K562 (cell line): ENCODE results near the gene KRABD2.

Source experiments
- ATAC-seq: fragments of 200-7000 bp; cut with Tn5 transposase; 3 replicates; pipeline ENCODE4 v1.9.1; 2020; ENCODE audit warnings: moderate library complexity
- BruUV-seq: library from RNA; stranded (reverse); fragments of 400-500 nt; replicated peaks from 2 replicates; lab custom pipeline; 2021; lab: Mats Ljungman, UMichigan
- CTCF ChIA-PET: fragments of 300-600 bp; formaldehyde crosslinking; extraction: SDS; loops from one replicate; lab custom pipeline; 2021; ENCODE audit warnings: low intra/inter-chr PET ratio; lab: Yijun Ruan, JAX
- POLR2A ChIA-PET: fragments of 300-600, 350-650 bp; sonication (Branson Sonifier 250); formaldehyde crosslinking; extraction: SDS; loops from one replicate; lab custom pipeline; 2021; ENCODE audit warnings: antibody characterized with exemption, inconsistent platforms; lab: Yijun Ruan, JAX
- DNase-seq, 4 experiments: peaks; one replicate each; pipeline versions ENCODE4 v3.0.0 to v3.0.0-alpha.2; 2011 to 2018; ENCODE audit warnings: low spot score in 3 of 4, mixed read lengths in 3 of 4; ENCODE audit errors: extremely low read depth in 1 of 4
- FAIRE-seq: peaks from 2 replicates; lab custom pipeline; 2011; peaks lifted over from hg19 to GRCh38; lab: Jason Lieb, UNC
- H2AFZ ChIP-seq: 2 replicates; pipeline ENCODE4 v1.6.0; 2011; ENCODE audit warnings: low read depth, low read length, control low read depth, inconsistent platforms
- H3K27ac ChIP-seq: fragments of 200-600 bp; 3 replicates; pipeline ENCODE4 v1.8.0; 2011; ENCODE audit warnings: low read depth, mild to moderate bottlenecking, control low read depth, inconsistent platforms, low read length, moderate library complexity, mixed read lengths; ENCODE audit errors: extremely low read depth
- H3K27me3 ChIP-seq, 2 experiments: fragments of 300-600 bp in 1 of 2; 2 replicates in 1 of 2; 3 replicates in 1 of 2; pipeline versions ENCODE4 v1.6.0 to v1.8.0; 2011; ENCODE audit warnings: inconsistent platforms in 2 of 2, low read length in 2 of 2, mild to moderate bottlenecking in 1 of 2, mixed read lengths in 1 of 2, moderate library complexity in 1 of 2; ENCODE audit not compliant: control insufficient read depth in 2 of 2, insufficient read depth in 2 of 2
- H3K36me3 ChIP-seq: fragments of 300-600 bp; 3 replicates; pipeline ENCODE4 v1.8.0; 2011; ENCODE audit warnings: mild to moderate bottlenecking, low read length, inconsistent platforms; ENCODE audit not compliant: control insufficient read depth, insufficient read depth
- H3K4me1 ChIP-seq, 2 experiments: fragments of 200-600 bp in 1 of 2; replicated peaks in 1 of 2; 2 replicates in 1 of 2; 3 replicates in 1 of 2; pipeline versions ENCODE4 v1.5.1 to v1.8.0; 2011; ENCODE audit warnings: inconsistent platforms in 2 of 2, low read length in 2 of 2, mild to moderate bottlenecking in 1 of 2, mixed read lengths in 1 of 2, moderate library complexity in 1 of 2; ENCODE audit not compliant: control insufficient read depth in 2 of 2, insufficient read depth in 2 of 2
- H3K4me2 ChIP-seq: 2 replicates; pipeline ENCODE4 v1.6.1; 2011; ENCODE audit warnings: low read length, control low read depth, inconsistent platforms, mixed read lengths; ENCODE audit not compliant: insufficient read depth
- H3K4me3 ChIP-seq: fragments of 200-600 bp; sonication (generic), shearing (Covaris generic); 2 replicates; pipeline ENCODE4 v1.5.1; 2016; ENCODE audit warnings: control low read depth, inconsistent platforms
- H3K79me2 ChIP-seq: fragments of 200-600 bp; 3 replicates; pipeline ENCODE4 v1.8.0; 2011; ENCODE audit warnings: low read length, inconsistent platforms; ENCODE audit not compliant: control insufficient read depth, insufficient read depth
- H3K9ac ChIP-seq, 2 experiments: 2 replicates each; pipeline versions ENCODE4 v1.6.0 to v1.6.1; 2011; ENCODE audit warnings: low read depth in 2 of 2, low read length in 2 of 2, control low read depth in 1 of 2, inconsistent platforms in 1 of 2, mild to moderate bottlenecking in 1 of 2, mixed read lengths in 1 of 2; ENCODE audit not compliant: insufficient read depth in 1 of 2
- H3K9me1 ChIP-seq: one replicate; pipeline ENCODE4 v1.6.0; 2011; ENCODE audit warnings: inconsistent platforms, mild to moderate bottlenecking, low read length, moderate library complexity; ENCODE audit not compliant: control insufficient read depth, insufficient read depth
- H3K9me3 ChIP-seq: replicated peaks from 2 replicates; pipeline ENCODE4 v1.5.1; 2011; ENCODE audit warnings: low read depth, low read length, inconsistent platforms; ENCODE audit not compliant: control insufficient read depth, insufficient read depth
- H4K20me1 ChIP-seq: replicated peaks from 2 replicates; pipeline ENCODE4 v1.6.1; 2011; ENCODE audit warnings: low read length, inconsistent platforms, mixed read lengths; ENCODE audit not compliant: control insufficient read depth, insufficient read depth
- CAMTA2 ChIP-seq: fragments of 250-450 bp; sonication (Bioruptor Pico); conservative IDR thresholded peaks from 2 replicates; pipeline ENCODE4 v1.5.1; 2022
- CCNT2 ChIP-seq: IDR thresholded peaks from 2 replicates; pipeline ENCODE4 v1.6.1; 2011; ENCODE audit warnings: borderline replicate concordance, low read depth, mild to moderate bottlenecking, moderate library complexity, mixed read lengths, low read length; ENCODE audit not compliant: insufficient read length; ENCODE audit errors: extremely low read depth
- CEBPG ChIP-seq, 3 experiments: fragments of 200-800 bp in 1 of 3; sonication (Bioruptor generic) in 1 of 3; sonication (generic) in 1 of 3; formaldehyde crosslinking in 1 of 3; IDR thresholded peaks in 2 of 3; conservative IDR thresholded peaks in 1 of 3; 2 replicates each; pipeline versions ENCODE4 v1.6.1 to v1.8.0; 2016 to 2022; ENCODE audit warnings: missing compliant biosample characterization in 2 of 3, missing genetic modification characterization in 2 of 3, mild to moderate bottlenecking in 1 of 3, missing genetic modification reagents in 1 of 3
- FOXK1 ChIP-seq: sonication (generic); formaldehyde crosslinking; IDR thresholded peaks from 2 replicates; pipeline ENCODE4 v1.8.0; 2022; ENCODE audit warnings: missing genetic modification reagents, mild to moderate bottlenecking, borderline replicate concordance
- HDGF ChIP-seq: fragments of 450-650 bp; IDR thresholded peaks from 2 replicates; pipeline ENCODE4 v1.6.1; 2016
- MAFG ChIP-seq: fragments of 450-650 bp; conservative IDR thresholded peaks from 2 replicates; pipeline ENCODE4 v1.6.1; 2016; ENCODE audit warnings: missing genetic modification characterization, missing compliant biosample characterization
- NFE2L1 ChIP-seq: fragments of 450-650 bp; IDR thresholded peaks from 2 replicates; pipeline ENCODE4 v1.6.1; 2016; ENCODE audit warnings: missing genetic modification characterization, low read depth, mild to moderate bottlenecking, missing compliant biosample characterization, moderate library complexity, borderline replicate concordance
- PHF21A ChIP-seq: fragments of 450-650 bp; IDR thresholded peaks from 2 replicates; pipeline ENCODE4 v1.6.1; 2017; ENCODE audit warnings: low read depth, borderline replicate concordance
- POLR2A ChIP-seq: fragments of 450-650 bp; conservative IDR thresholded peaks from 2 replicates; pipeline ENCODE4 v1.6.1; 2016
- RUNX1 ChIP-seq: sonication (generic); IDR thresholded peaks from 2 replicates; pipeline ENCODE4 v1.6.1; 2016; ENCODE audit warnings: antibody characterized with exemption, low read depth
- VEZF1 ChIP-seq: fragments of 200-800 bp; sonication (Bioruptor generic); IDR thresholded peaks from 2 replicates; pipeline ENCODE4 v1.6.1; 2017; ENCODE audit warnings: missing genetic modification characterization, missing compliant biosample characterization
- WHSC1 ChIP-seq: IDR thresholded peaks from one replicate; pipeline ENCODE4 v1.6.1; 2012; ENCODE audit warnings: low read length, control low read depth, inconsistent platforms
- ZZZ3 ChIP-seq: fragments of 450-650 bp; IDR thresholded peaks from 2 replicates; pipeline ENCODE4 v1.6.1; 2016; ENCODE audit warnings: antibody characterized with exemption, mild to moderate bottlenecking, moderate library complexity
- WGBS: fragments of 100-300 bp; shearing (Covaris generic); methylation state at CpG from one replicate; pipeline ENCODE4 v1.1.6; 2016; ENCODE audit warnings: low coverage, mixed read lengths; ENCODE audit not compliant: insufficient coverage; ENCODE audit errors: missing lambda C conversion rate; 5-methylcytosine and 5-hydroxymethylcytosine counted together
- in situ Hi-C: fragments of 300-500 bp; cut with MboI; formaldehyde crosslinking; loops from 4 replicates; pipeline ENCODE4 v1.15.0; 2018; ENCODE audit warnings: inconsistent platforms, mixed read lengths
- intact Hi-C: fragments of 100-400 bp; cut with micrococcal nuclease; formaldehyde crosslinking; loops from 2 replicates; pipeline ENCODE4 v1.14.2; 2022

The KRABD2 gene

DNA sequence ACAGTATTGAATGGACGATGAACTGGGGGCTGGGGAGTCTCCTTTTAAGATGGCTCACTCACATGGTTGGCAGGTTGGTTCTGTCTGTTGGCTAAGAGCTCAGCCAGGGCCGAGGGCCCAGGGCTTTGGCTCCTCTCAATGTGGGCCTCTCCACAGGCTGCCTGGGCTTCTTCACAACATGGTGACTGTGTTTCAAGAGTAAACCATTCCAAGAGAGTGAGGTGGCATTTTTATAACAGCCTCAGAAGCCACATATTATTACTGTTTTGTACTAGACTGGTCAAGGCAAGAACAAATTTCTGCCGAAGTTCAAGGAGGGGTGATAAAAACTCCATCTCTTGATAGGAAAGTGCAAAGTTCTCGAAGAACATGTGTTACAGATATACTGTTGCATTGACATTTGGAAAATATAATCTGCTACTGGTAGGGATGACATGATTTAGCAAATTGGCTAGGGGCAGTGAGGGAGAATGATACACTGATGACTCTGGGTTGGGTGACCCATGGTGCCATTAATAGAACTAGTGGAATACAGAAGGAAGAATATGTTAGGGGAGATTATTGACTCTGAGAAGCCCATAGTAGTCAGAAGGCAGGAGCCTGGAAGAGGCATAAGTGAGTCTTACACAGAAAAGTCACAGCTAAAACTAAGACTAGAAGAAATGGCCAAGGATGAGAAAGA is 13.7 kb downstream of the KRABD2 start:
- Histone ChIP-seq H3K4me3 (no peak overlapping the region), H3K79me2 (no peaks in the 10 kb centered on the region), H3K9me3 (no peaks in the 10 kb centered on the region), H3K9me1 (no peaks in the 10 kb centered on the region), H3K27ac (no peak overlapping the region), H3K4me2 (no peak overlapping the region), H3K27me3 (no peaks in the 10 kb centered on the region), H3K36me3 (no peaks in the 10 kb centered on the region), H2AFZ (peak overlapping the region; percentile 66), H3K4me1 (peaks cover 0 to 30% of the 10 kb centered on the region in 2 experiments; a peak in 4 of 5 replicates), H4K20me1 (no peaks in the 10 kb centered on the region), H3K9ac (no peak overlapping the region)
- WGBS, result 42% methylated on average over 4 of the region's 4 CpGs
- intact Hi-C loops, result no loop called here
- ATAC-seq (no peak; the same call in 2 of the 3 replicates), DNase-seq (no peak), FAIRE-seq (no peak)
- in situ Hi-C loops, result no loop called here
- BruUV-seq, result no TSS peak
- no peak for TF ChIP-seq CAMTA2
- TF ChIP-seq ZZZ3, result no peak
- TF ChIP-seq MAFG, result 0 out of 2 replicates have a peak, but pooled peaks have one; percentile 11
- ChIA-PET POLR2A (interaction anchor here (4.5 kb wide), 1 partner anchor 14 kb away, joined by 25 read pairs; the partner anchor contains the start of gene KRABD2), CTCF (no interaction called here)

GRCh38 chr17:8360751-8361150 is 15.8 kb downstream of the KRABD2 start:
- intact Hi-C loops, result no loop called here
- ChIA-PET CTCF (no interaction called here), POLR2A (interaction anchor here (0.7 to 4.5 kb wide), 4 partner anchors 16 to 1316 kb away, joined by 3 to 25 read pairs (median 4); partner anchors contain the start of gene KRABD2)
- H3K9me1 ChIP-seq, result no peaks in the 10 kb centered on the region
- DNase-seq (no peak), FAIRE-seq (peak; percentile 44), ATAC-seq (no peak)
- no peaks in the 10 kb centered on the region for H3K36me3 ChIP-seq
- no peak overlapping the region for H3K4me3 ChIP-seq
- H3K4me2 ChIP-seq, result no peak overlapping the region
- H3K27me3 ChIP-seq, result no peaks in the 10 kb centered on the region
- WGBS, result 25% methylated on average over 3 of the region's 3 CpGs
- no peaks in the 10 kb centered on the region for H3K9me3 ChIP-seq
- H3K4me1 ChIP-seq, result peaks cover 0 to 30% of the 10 kb centered on the region in 2 experiments; a peak in 4 of 5 replicates
- TF ChIP-seq CEBPG (CRISPR knock-in tag; IDR thresholded peaks at IDR 0.05) (no peak), CEBPG (tag; conservative IDR thresholded peaks at IDR 0.05 in 1 of 2, IDR thresholded peaks at IDR 0.05 in 1 of 2) (no peak), PHF21A (no peak), RUNX1 (no peak), VEZF1 (CRISPR knock-in tag) (no peak), FOXK1 (CRISPR knock-in tag) (no peak), POLR2A (no peak), HDGF (no peak), NFE2L1 (tag) (no peak), CCNT2 (no peak), WHSC1 (no peak)
- H3K79me2 ChIP-seq, result no peaks in the 10 kb centered on the region
- no TSS peak for BruUV-seq
- H3K9ac ChIP-seq, result no peak overlapping the region; a peak in 1 of 4 replicates
- H3K27ac ChIP-seq, result no peak overlapping the region
- no peaks in the 10 kb centered on the region for H4K20me1 ChIP-seq
- in situ Hi-C loops, result no loop called here
- peak overlapping the region; percentile 80 for H2AFZ ChIP-seq
